Measurements from ENCODE around the gene HCN1. TPM values are rescaled to one million over a fixed set of nuclear protein-coding genes. Genes with fewer than 3 reads are reported as not detected.

Gene HCN1
- total RNA-seq, 1 experiment from 2014 or later: not detected

DNA sequence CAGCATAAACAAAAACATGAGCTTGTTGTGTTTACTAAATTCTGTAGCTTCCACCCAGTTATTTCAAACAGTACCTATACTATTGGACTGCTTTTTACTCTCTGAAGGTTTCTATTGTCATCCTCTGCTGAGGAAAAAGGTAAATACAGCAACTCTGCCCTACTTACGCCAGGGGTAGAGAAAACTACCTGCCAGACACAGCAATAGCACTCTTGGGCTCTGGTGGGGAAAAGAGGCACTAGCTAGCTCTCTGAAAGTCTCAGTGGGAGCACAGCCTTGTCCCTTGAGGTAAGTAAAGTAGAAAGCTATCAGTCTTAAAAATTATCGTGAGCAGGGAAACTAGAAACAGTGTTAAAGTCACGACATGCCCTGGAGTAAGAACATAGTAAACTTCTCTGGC is 3.7 kb downstream of the HCN1 start:
- Mint-ChIP-seq H3K27me3 (ENCODE audit: insufficient read depth, unreplicated experiment) (no peaks in the 10 kb centered on the region), H3K4me3 (ENCODE audit: unreplicated experiment) (no peak overlapping the region), H3K27ac (ENCODE audit: low read depth, unreplicated experiment) (no peak overlapping the region), H3K4me1 (ENCODE audit: insufficient read depth, unreplicated experiment) (no peaks in the 10 kb centered on the region), H3K36me3 (ENCODE audit: insufficient read depth, unreplicated experiment) (no peaks in the 10 kb centered on the region), H3K9me3 (ENCODE audit: unreplicated experiment) (peaks cover 12% of the 10 kb centered on the region)
- ChIA-PET CTCF (interaction anchor here (1.0 to 1.3 kb wide), 2 partner anchors 14 to 55 kb away, joined by 3 read pairs; no protein-coding TSS in a partner anchor), POLR2A (no interaction called here)
- intact Hi-C loops (cut with micrococcal nuclease): no loop called here
- TF ChIP-seq, protein P1, sequence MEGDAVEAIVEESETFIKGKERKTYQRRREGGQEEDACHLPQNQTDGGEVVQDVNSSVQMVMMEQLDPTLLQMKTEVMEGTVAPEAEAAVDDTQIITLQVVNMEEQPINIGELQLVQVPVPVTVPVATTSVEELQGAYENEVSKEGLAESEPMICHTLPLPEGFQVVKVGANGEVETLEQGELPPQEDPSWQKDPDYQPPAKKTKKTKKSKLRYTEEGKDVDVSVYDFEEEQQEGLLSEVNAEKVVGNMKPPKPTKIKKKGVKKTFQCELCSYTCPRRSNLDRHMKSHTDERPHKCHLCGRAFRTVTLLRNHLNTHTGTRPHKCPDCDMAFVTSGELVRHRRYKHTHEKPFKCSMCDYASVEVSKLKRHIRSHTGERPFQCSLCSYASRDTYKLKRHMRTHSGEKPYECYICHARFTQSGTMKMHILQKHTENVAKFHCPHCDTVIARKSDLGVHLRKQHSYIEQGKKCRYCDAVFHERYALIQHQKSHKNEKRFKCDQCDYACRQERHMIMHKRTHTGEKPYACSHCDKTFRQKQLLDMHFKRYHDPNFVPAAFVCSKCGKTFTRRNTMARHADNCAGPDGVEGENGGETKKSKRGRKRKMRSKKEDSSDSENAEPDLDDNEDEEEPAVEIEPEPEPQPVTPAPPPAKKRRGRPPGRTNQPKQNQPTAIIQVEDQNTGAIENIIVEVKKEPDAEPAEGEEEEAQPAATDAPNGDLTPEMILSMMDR (IDR thresholded peaks at IDR 0.05; ENCODE audit: unreplicated experiment): no peak
- no TSS peak for BruUV-seq (replicated peaks)
- DNase-seq (ENCODE audit: unreplicated experiment): no peak

DNA sequence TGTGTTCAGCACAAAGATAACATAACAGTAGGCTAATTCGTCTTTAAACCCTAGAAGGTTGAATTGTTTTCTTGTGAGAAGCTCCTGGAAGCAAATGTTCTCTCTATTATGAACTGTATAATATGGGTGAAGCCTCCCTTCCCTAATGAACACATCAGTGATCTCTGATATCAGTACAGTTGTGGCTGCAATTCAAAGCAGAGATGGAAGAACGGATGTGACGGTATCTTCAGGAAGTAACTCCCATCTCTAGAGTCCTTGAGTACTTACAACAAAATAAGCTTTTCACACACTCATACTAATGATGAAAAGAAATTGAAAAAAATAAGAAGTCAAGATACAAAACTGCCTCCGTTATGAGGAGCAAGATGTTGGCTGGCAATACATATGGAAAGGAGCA is 4.5 kb downstream of the HCN1 start:
- POLR2A ChIA-PET: no interaction called here
- no peaks in the 10 kb centered on the region for H3K27me3 Mint-ChIP-seq (ENCODE audit: insufficient read depth, unreplicated experiment)

DNA sequence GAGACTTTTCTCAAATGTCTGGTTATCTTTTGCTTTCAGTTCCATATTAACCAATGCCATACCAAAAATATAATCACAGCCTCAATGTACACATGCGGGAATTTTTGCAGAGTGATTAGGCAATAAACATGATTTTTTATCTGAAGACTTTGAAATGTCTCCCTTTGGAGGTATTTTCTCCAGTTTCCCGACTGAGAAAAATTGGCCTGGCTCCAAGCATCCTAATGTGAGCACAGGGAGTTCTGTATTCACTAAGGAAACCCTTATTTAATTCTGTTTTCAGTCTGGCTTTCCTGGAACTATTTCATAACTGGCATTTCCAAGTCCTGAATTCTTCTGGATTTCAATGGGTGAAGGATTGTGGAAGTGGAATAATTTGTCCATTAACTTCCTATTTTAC is 8.5 kb downstream of the HCN1 start:
- no peak for DNase-seq (ENCODE audit: unreplicated experiment)
- ChIA-PET POLR2A (interaction anchor here (1.0 kb wide), 1 partner anchor 9 kb away, joined by 3 read pairs; no protein-coding TSS in a partner anchor), CTCF (interaction anchor here (0.6 kb wide), 1 partner anchor 249 kb away, joined by 5 read pairs; no protein-coding TSS in a partner anchor)
- H3K4me3 Mint-ChIP-seq (ENCODE audit: unreplicated experiment): no peak overlapping the region
- no TSS peak for BruUV-seq (replicated peaks)
- no peaks in the 10 kb centered on the region for H3K4me1 Mint-ChIP-seq (ENCODE audit: insufficient read depth, unreplicated experiment)
- H3K27ac Mint-ChIP-seq (ENCODE audit: low read depth, unreplicated experiment): no peak overlapping the region
- H3K9me3 Mint-ChIP-seq (ENCODE audit: unreplicated experiment): no peaks in the 10 kb centered on the region
- TF ChIP-seq, protein P1 (IDR thresholded peaks at IDR 0.05; ENCODE audit: unreplicated experiment): no peak
- intact Hi-C loops (cut with micrococcal nuclease): no loop called here
- H3K27me3 Mint-ChIP-seq (ENCODE audit: insufficient read depth, unreplicated experiment): no peaks in the 10 kb centered on the region
- H3K36me3 Mint-ChIP-seq (ENCODE audit: insufficient read depth, unreplicated experiment): no peaks in the 10 kb centered on the region

More for the DNA sequence above, 4.5 kb downstream of the HCN1 start:
- TF ChIP-seq, protein P1 (IDR thresholded peaks at IDR 0.05; ENCODE audit: unreplicated experiment): no peak
- H3K36me3 Mint-ChIP-seq (ENCODE audit: insufficient read depth, unreplicated experiment): no peaks in the 10 kb centered on the region
- intact Hi-C loops (cut with micrococcal nuclease): no loop called here
- CTCF ChIA-PET: interaction anchor here (0.6 to 1.3 kb wide), 3 partner anchors 13 to 55 kb away, joined by 3 read pairs; no protein-coding TSS in a partner anchor
- no peak for DNase-seq (ENCODE audit: unreplicated experiment)
- no peaks in the 10 kb centered on the region for H3K4me1 Mint-ChIP-seq (ENCODE audit: insufficient read depth, unreplicated experiment)
- no peak overlapping the region for H3K4me3 Mint-ChIP-seq (ENCODE audit: unreplicated experiment)
- H3K9me3 Mint-ChIP-seq (ENCODE audit: unreplicated experiment): peaks cover 6% of the 10 kb centered on the region
- no TSS peak for BruUV-seq (replicated peaks)
- no peak overlapping the region for H3K27ac Mint-ChIP-seq (ENCODE audit: low read depth, unreplicated experiment)

DNA sequence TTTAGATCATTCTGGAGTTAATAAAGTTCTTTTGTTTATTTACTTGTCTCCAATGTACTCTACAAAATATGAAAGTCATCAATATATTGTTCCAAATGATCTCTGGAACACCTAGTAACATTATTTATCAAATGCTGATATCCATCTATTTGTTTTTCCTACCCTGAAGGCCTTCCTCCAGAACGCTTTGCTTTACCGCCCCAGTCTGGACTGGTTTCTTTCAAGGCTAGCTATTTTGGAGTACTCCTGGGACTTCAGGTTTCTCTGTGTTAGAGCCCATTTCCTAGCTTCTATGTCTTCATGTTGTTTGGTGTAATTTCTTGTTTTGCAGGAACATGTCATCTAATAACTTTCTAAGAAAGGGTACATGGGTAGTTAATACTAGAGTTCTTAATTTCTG is 9.6 kb downstream of the HCN1 start:
- DNase-seq (ENCODE audit: unreplicated experiment): no peak
- TF ChIP-seq, protein P1 (IDR thresholded peaks at IDR 0.05; ENCODE audit: unreplicated experiment): no peak
- Mint-ChIP-seq H3K4me1 (ENCODE audit: insufficient read depth, unreplicated experiment) (no peaks in the 10 kb centered on the region), H3K4me3 (ENCODE audit: unreplicated experiment) (no peak overlapping the region), H3K9me3 (ENCODE audit: unreplicated experiment) (no peaks in the 10 kb centered on the region), H3K27ac (ENCODE audit: low read depth, unreplicated experiment) (no peak overlapping the region), H3K27me3 (ENCODE audit: insufficient read depth, unreplicated experiment) (no peaks in the 10 kb centered on the region), H3K36me3 (ENCODE audit: insufficient read depth, unreplicated experiment) (no peaks in the 10 kb centered on the region)
- intact Hi-C loops (cut with micrococcal nuclease): no loop called here
- no TSS peak for BruUV-seq (replicated peaks)
- CTCF ChIA-PET: no interaction called here
- POLR2A ChIA-PET: interaction anchor here (1.0 kb wide), 1 partner anchor 8 kb away, joined by 3 read pairs; no protein-coding TSS in a partner anchor

Measured in MCF 10A (cell line).